GM12878 (cell line): ENCODE results near the gene TLL2. TPM values are rescaled to one million over a fixed set of nuclear protein-coding genes. Genes with fewer than 3 reads are reported as not detected.

ENCODE experiments used
- BCL3 ChIP-seq: IDR thresholded peaks from 2 replicates; pipeline ENCODE4 v1.6.1; 2011; ENCODE audit warnings: borderline replicate concordance, low read depth, mild to moderate bottlenecking, moderate library complexity, low read length; ENCODE audit not compliant: insufficient read depth, poor library complexity, severe bottlenecking
- BCLAF1 ChIP-seq: fragments of 450-650 bp; IDR thresholded peaks from 2 replicates; pipeline ENCODE4 v1.6.1; 2017; ENCODE audit warnings: antibody characterized with exemption, mild to moderate bottlenecking, moderate library complexity
- BHLHE40 ChIP-seq, 2 experiments: fragments of 450-650 bp in 1 of 2; IDR thresholded peaks; 2 replicates each; pipeline ENCODE4 v1.6.1; 2011 to 2017; ENCODE audit warnings: low read depth in 2 of 2, borderline replicate concordance in 1 of 2, improper control_type of control experiment in 1 of 2, low read length in 1 of 2, mild to moderate bottlenecking in 1 of 2
- CBFB ChIP-seq: IDR thresholded peaks from 2 replicates; pipeline ENCODE4 v1.6.1; 2016; ENCODE audit warnings: antibody characterized with exemption, low read depth
- CHD1 ChIP-seq: IDR thresholded peaks from 2 replicates; pipeline ENCODE4 v1.6.1; 2012; ENCODE audit warnings: low read depth, low read length, improper control_type of control experiment
- EGR1 ChIP-seq, 2 experiments: IDR thresholded peaks; 1 replicate in 1 of 2; 2 replicates in 1 of 2; pipeline ENCODE4 v1.6.1; 2011 to 2012; ENCODE audit warnings: low read depth in 2 of 2, low read length in 2 of 2, borderline replicate concordance in 1 of 2, mild to moderate bottlenecking in 1 of 2, moderate library complexity in 1 of 2
- FOXM1 ChIP-seq: IDR thresholded peaks from 2 replicates; pipeline ENCODE4 v1.6.1; 2012; ENCODE audit warnings: low read depth, mild to moderate bottlenecking, inconsistent platforms, low read length, moderate library complexity
- GABPA ChIP-seq: IDR thresholded peaks from 2 replicates; pipeline ENCODE4 v1.6.1; 2014; ENCODE audit warnings: antibody characterized with exemption, low read depth, mild to moderate bottlenecking, inconsistent platforms
- HDAC6 ChIP-seq: fragments of 200-600 bp; sonication (generic); IDR thresholded peaks from one replicate; pipeline ENCODE4 v1.8.0; 2017; ENCODE audit warnings: antibody characterized with exemption; ENCODE audit not compliant: unreplicated experiment
- NFYB ChIP-seq: IDR thresholded peaks from 2 replicates; pipeline ENCODE4 v1.6.1; 2011; ENCODE audit warnings: low read depth, mild to moderate bottlenecking, low read length, improper control_type of control experiment, moderate library complexity; ENCODE audit not compliant: insufficient read depth
- POU2F2 ChIP-seq: IDR thresholded peaks from 3 replicates; pipeline ENCODE4 v1.6.1; 2011; ENCODE audit warnings: low read depth, mild to moderate bottlenecking, low read length, borderline replicate concordance
- RAD51 ChIP-seq: fragments of 450-650 bp; IDR thresholded peaks from 2 replicates; pipeline ENCODE4 v1.6.1; 2016; ENCODE audit warnings: moderate library complexity, mild to moderate bottlenecking, inconsistent platforms
- RCOR1 ChIP-seq: conservative IDR thresholded peaks from 2 replicates; pipeline ENCODE4 v1.6.1; 2012; ENCODE audit warnings: low read depth, low read length, improper control_type of control experiment
- RFX5 ChIP-seq: IDR thresholded peaks from 2 replicates; pipeline ENCODE4 v1.6.1; 2011; ENCODE audit warnings: low read depth, low read length, improper control_type of control experiment
- SIX5 ChIP-seq: IDR thresholded peaks from 2 replicates; pipeline ENCODE4 v1.6.1; 2011; ENCODE audit warnings: mild to moderate bottlenecking, low read depth, low read length, moderate library complexity; ENCODE audit not compliant: severe bottlenecking
- SP1 ChIP-seq: IDR thresholded peaks from one replicate; pipeline ENCODE4 v1.6.1; 2011; ENCODE audit warnings: low read depth, low read length
- SRF ChIP-seq, 2 experiments: IDR thresholded peaks; 2 replicates each; pipeline ENCODE4 v1.6.1; 2011; ENCODE audit warnings: low read depth in 2 of 2, low read length in 2 of 2, mild to moderate bottlenecking in 1 of 2, moderate library complexity in 1 of 2
- TAF1 ChIP-seq: IDR thresholded peaks from 2 replicates; pipeline ENCODE4 v1.6.1; 2011; ENCODE audit warnings: mild to moderate bottlenecking, low read depth, low read length, borderline replicate concordance
- ZBED1 ChIP-seq: IDR thresholded peaks from 2 replicates; pipeline ENCODE4 v1.6.1; 2016; ENCODE audit warnings: borderline replicate concordance
- polyA plus RNA-seq, 11 experiments: library from polyadenylated mRNA; depleted of rRNA in 4 of 11; unstranded in 6 of 11; stranded (reverse) in 5 of 11; fragments of >200 nt; fragmentation: Nextera tagmentation in 4 of 11; fragmentation: Illumina TruSeq in 1 of 11; extraction: Ambion mirVana in 4 of 11; extraction: Trizol in 1 of 11; gene quantifications; 1 replicate in 1 of 11; 2 replicates in 10 of 11; pipeline versions ENCODE4 v1.2.1 to v1.2.3, GENCODE V29; 2011 to 2016; ENCODE audit warnings: inconsistent platforms in 2 of 11, missing spikeins in 2 of 11, low read depth in 1 of 11
- total RNA-seq, 4 experiments: library from RNA; depleted of rRNA in 3 of 4; stranded (reverse); fragments of >200 nt in 3 of 4; fragmentation: Illumina TruSeq in 1 of 4; extraction: Trizol in 1 of 4; gene quantifications; 2 replicates each; pipeline versions ENCODE4 v1.2.1 to v1.2.3, GENCODE V29; 2013 to 2021
- TF ChIP-seq, protein P1 (sequence below): fragments of 450-650 bp; IDR thresholded peaks from 2 replicates; pipeline ENCODE4 v1.6.1; 2016; ENCODE audit warnings: mild to moderate bottlenecking, moderate library complexity, borderline replicate concordance
- TF ChIP-seq, protein P2 (sequence below): IDR thresholded peaks from 2 replicates; pipeline ENCODE4 v1.6.1; 2011; ENCODE audit warnings: low read depth, low read length, improper control_type of control experiment, borderline replicate concordance

Gene TLL2
- total and polyA plus RNA-seq, 10 of the 15 experiments (the other 5 are each of a cell fraction or from before 2014, with no cell fraction given), result 0.02 to 2.1 (median 0.52) TPM

- TF ChIP-seq, protein P1, sequence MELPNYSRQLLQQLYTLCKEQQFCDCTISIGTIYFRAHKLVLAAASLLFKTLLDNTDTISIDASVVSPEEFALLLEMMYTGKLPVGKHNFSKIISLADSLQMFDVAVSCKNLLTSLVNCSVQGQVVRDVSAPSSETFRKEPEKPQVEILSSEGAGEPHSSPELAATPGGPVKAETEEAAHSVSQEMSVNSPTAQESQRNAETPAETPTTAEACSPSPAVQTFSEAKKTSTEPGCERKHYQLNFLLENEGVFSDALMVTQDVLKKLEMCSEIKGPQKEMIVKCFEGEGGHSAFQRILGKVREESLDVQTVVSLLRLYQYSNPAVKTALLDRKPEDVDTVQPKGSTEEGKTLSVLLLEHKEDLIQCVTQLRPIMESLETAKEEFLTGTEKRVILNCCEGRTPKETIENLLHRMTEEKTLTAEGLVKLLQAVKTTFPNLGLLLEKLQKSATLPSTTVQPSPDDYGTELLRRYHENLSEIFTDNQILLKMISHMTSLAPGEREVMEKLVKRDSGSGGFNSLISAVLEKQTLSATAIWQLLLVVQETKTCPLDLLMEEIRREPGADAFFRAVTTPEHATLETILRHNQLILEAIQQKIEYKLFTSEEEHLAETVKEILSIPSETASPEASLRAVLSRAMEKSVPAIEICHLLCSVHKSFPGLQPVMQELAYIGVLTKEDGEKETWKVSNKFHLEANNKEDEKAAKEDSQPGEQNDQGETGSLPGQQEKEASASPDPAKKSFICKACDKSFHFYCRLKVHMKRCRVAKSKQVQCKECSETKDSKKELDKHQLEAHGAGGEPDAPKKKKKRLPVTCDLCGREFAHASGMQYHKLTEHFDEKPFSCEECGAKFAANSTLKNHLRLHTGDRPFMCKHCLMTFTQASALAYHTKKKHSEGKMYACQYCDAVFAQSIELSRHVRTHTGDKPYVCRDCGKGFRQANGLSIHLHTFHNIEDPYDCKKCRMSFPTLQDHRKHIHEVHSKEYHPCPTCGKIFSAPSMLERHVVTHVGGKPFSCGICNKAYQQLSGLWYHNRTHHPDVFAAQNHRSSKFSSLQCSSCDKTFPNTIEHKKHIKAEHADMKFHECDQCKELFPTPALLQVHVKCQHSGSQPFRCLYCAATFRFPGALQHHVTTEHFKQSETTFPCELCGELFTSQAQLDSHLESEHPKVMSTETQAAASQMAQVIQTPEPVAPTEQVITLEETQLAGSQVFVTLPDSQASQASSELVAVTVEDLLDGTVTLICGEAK, result no peak
- no peak for TF ChIP-seq CHD1
- no peak for TF ChIP-seq ZBED1
- no peak for TF ChIP-seq SRF (IDR thresholded peaks at IDR 0.05; ENCODE audit: low read depth in 2 of 2, low read length in 2 of 2)
- TF ChIP-seq HDAC6, result no peak
- peak in 1 of 2 experiments; percentile 47; a peak in 1 of 4 replicates for TF ChIP-seq BHLHE40 (IDR thresholded peaks at IDR 0.05; ENCODE audit: borderline replicate concordance in 1 of 2, low read depth in 2 of 2, low read length in 1 of 2)
- no peak for TF ChIP-seq SP1
- peak; percentile 84 for TF ChIP-seq CBFB
- TF ChIP-seq RCOR1, result no peak
- no peak for TF ChIP-seq RFX5
- no peak for TF ChIP-seq BCLAF1
- no peak for TF ChIP-seq EGR1 (IDR thresholded peaks at IDR 0.05; ENCODE audit: borderline replicate concordance in 1 of 2, low read depth in 2 of 2, low read length in 2 of 2)
- TF ChIP-seq BCL3, result peak; percentile 29
- TF ChIP-seq, protein P2, sequence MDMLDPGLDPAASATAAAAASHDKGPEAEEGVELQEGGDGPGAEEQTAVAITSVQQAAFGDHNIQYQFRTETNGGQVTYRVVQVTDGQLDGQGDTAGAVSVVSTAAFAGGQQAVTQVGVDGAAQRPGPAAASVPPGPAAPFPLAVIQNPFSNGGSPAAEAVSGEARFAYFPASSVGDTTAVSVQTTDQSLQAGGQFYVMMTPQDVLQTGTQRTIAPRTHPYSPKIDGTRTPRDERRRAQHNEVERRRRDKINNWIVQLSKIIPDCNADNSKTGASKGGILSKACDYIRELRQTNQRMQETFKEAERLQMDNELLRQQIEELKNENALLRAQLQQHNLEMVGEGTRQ, result no peak
- 0 out of 3 replicates have a peak, but pooled peaks have one; percentile 26 for TF ChIP-seq POU2F2
- no peak for TF ChIP-seq SIX5
- TF ChIP-seq NFYB, result no peak
- no peak for TF ChIP-seq RAD51
- TF ChIP-seq FOXM1, result peak; percentile 80; the same call in 1 of the 2 replicates
- TF ChIP-seq TAF1, result no peak
- 0 out of 2 replicates have a peak, but pooled peaks have one; percentile 42 for TF ChIP-seq GABPA
These were observed 187.9 kb downstream of the TLL2 start (continued) for GRCh38 chr10:96325719-96326373.
